Tongue (tissue), 2 donors: ENCODE data around the gene SERAC1. TPM values are rescaled to one million over a fixed set of nuclear protein-coding genes. Genes with fewer than 3 reads are reported as not detected.

Experiments used
- DNase-seq: peaks from one replicate; pipeline ENCODE4 v3.0.0-alpha.2; 2015
- total RNA-seq: library from RNA; depleted of rRNA; stranded (reverse); fragments of >200 nt; gene quantifications from one replicate; pipeline ENCODE4 v1.2.3, GENCODE V29; 2014

The SERAC1 gene
- total RNA-seq, 1 donor from 2014 or later, result 14.2 TPM

DNA sequence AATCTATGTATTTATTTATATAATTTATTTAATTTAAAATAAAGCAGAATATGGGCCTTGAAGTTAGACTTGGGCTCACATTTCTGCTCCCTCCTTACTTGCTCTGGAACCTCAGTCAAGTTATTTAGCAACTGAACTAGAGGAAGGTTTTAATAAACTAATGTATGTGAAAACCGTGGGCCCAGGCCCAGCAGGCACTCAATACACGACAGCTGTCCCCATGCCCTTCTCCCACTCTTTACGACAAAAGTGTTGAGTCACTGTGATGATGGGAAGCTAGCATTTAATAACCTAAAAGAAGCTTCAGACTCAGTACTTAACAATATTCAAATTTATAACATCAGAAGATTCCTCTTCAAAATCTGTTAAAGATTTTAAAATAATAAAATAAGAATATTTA, 46.7 kb downstream of the SERAC1 start:
- DNase-seq, result peak; percentile 13

GRCh38 chr6:158118886-158119285, 49.2 kb downstream of the SERAC1 start:
- DNase-seq, result no peak

GRCh38 chr6:158115508-158115907, 52.6 kb downstream of the SERAC1 start:
- no peak for DNase-seq

DNA sequence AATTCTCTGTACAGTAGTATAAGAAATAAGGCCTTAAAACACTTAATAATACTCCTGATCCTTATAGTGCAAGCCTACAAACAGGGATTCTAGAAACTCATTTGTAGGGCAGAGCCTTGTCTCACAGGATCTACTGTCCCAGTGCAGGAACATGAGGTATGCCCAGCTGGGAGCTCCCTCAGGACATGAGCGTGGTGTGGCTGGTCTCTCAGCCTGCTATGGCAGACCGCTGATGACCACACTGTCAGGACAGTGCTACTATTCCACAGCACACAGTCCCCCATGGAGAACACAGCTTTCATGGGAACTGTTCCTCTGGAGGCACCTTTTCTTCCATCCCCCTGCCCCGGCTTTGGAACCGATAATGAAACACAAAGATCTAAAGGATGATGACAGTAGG, 53.0 kb downstream of the SERAC1 start:
- DNase-seq, result no peak

DNA sequence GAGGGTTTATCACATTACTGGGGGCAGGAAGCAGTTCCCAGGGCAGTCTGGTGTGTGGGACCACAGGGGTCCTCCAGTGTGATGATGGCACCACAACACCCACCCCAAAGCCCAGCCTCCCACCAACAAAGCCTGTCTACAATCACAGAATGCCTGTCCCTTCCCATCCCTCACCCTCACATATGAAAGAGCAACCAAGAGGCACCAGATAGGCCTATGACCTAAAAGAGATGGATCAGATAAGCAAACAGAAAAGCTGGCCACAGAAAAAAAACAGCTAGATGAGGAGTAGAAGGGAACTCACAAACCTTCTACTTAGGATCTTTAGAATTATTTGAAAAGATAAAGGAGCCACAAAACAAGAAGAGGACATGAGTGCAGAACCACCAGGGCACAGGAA, 54.3 kb downstream of the SERAC1 start:
- no peak for DNase-seq

- DNase-seq, result no peak
These were observed 56.1 kb downstream of the SERAC1 start for GRCh38 chr6:158111987-158112386.

- no peak for DNase-seq
These were observed 57.1 kb downstream of the SERAC1 start for GRCh38 chr6:158110986-158111385.

- DNase-seq, result no peak
These were observed 58.3 kb downstream of the SERAC1 start for GRCh38 chr6:158109748-158110147.

DNA sequence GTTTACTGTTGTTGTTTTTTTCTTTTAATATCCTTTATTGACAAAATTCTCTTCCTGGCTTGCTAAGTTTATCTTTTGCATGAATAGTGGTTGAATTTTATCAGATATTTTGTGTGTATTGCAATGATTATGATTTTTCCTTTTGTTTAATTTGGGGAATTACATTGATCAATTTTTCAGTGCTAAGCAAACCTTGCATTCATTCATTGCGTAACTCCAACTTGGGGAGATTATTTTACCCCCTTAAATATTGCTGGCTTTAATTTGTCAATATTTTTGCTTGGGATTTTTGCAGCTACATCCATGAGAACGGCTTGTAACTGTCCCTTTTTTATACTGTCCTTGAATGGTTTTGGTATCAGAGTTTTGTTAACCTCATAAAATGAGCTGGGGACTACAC, 63.4 kb downstream of the SERAC1 start:
- no peak for DNase-seq

DNA sequence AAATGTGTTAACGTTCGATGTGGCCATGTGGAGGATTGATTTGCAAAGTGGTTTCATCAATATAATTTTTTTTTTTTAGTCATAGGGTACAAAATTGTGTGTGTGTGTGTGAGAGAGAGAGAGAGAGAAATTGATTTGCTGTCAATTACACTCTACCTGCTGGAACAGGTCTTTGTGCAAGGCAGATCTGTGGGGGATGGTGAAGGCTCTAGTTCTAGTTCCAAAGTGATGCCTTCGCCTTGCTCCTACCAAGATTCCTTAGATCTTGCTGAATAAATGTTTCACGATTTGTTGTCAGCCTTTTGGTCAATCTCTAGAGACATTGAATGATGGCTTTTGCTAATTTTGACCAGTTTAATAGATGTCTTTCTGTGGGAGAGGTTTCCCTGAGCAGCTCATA, 64.8 kb downstream of the SERAC1 start:
- no peak for DNase-seq

DNA sequence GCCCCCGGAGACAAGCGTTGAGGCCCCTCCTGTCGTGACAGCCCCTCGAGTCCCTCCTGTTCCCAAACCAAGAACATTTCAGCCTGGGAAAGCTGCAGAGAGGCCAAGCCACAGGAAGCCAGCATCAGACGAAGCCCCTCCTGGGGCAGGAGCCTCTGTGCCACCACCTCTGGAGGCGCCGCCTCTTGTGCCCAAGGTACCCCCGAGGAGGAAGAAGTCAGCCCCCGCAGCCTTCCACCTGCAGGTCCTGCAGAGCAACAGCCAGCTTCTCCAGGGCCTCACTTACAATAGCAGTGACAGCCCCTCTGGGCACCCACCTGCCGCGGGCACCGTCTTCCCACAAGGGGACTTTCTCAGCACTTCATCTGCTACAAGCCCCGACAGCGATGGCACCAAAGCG, 72.4 kb downstream of the SERAC1 start:
- DNase-seq, result no peak

- no peak for DNase-seq
These were observed 73.0 kb downstream of the SERAC1 start for GRCh38 chr6:158095031-158095430.

DNA sequence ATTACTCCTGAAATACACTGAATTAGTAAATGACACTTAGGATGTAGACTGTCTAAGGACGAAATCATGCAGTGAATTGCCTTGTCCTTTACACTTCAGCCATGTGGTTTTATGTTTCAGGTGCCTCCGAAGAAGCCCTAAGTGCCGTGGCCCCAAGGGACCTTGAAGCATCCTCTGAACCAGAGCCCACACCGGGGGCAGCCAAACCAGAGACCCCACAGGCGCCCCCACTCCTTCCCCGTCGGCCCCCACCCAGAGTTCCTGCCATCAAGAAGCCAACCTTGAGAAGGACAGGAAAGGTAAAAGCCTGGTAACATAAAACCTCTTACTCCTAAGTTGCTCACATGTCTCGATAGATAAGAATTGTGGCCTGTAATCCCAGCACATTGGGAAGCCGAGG, 75.3 kb downstream of the SERAC1 start:
- DNase-seq, result no peak

GRCh38 chr6:158087224-158087867, 80.7 kb downstream of the SERAC1 start:
- DNase-seq, result no peak

- DNase-seq, result peak; percentile 49
These were observed 81.4 kb downstream of the SERAC1 start for GRCh38 chr6:158086504-158087223.

- no peak for DNase-seq
These were observed 82.0 kb downstream of the SERAC1 start for GRCh38 chr6:158086054-158086503.

DNA sequence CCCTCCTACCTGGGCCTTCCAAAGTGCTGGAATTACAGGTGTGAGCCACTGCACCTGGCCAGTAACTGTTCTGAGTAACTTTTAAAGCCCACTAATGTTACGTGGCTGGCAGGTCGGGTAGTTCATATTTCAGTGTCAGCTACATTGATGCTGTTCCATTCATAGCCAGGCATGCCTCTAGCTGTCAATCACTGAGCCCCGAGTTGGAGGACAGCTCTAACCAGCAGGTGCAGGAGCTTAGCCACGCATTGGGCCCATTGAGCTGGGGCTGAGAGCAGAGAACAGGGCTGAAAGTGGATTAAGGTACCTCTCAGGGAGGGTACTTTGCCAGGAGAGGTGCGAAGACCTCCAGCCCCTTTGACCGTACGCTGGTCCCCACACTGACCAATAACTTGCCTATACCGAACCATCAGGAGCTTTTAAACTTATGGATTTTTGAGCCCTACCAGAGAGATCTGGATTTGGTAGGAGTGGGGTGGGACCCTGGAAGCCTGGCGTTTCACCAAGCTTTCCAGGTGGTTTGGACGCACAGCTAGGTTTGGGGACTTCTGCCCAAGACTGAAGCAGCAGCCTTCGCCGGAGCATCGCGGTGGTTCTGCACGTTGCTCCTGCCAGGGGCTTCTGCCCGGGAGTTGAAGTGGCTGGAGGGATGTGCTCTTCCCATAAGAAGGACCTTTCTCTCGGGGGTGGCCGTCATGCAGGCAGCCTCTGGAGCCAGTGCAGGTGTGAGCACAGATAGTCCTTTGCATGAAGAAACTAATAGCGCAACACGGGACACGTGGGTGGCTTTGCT, 82.6 kb downstream of the SERAC1 start:
- DNase-seq, result peak; percentile 22

DNA sequence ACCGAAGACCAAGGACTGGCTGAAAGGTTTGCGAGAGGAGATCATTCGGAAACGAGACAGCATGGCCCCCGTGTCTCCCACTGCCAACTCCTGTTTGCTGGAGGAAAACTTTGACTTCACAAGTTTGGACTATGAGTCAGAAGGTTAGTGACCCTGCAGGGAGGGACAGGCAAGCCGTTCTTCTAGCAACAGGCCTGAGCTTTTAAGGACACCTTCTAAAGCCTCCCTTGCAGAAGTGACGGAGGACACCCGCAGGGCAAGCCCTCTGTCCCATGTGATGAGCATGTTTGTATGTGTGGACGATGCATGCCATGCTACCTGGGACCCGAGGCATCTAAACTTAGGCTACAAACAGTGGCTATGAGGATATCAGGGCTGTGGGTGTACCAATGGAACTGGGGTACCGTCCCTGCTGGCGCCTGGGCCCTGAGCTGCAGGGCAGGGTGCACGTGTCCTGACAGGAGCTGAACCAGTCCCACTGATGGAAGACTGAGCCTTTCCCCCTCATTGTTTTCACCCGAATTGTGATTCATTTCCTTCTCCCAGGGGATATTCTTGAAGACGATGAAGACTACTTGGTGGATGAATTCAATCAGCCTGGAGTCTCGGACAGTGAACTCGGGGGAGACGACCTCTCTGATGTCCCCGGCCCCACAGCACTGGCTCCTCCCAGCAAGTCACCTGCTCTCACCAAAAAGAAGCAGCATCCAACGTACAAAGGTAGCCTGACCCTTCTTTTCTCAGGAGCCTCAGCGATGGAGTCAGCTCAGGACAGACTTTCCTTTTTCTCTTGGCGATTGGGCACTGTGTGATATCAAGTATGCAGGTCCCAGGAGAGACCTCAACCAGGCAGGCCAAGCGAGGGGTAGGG, 84.4 kb downstream of the SERAC1 start:
- DNase-seq, result no peak

GRCh38 chr6:158081657-158081935, 86.5 kb downstream of the SERAC1 start:
- DNase-seq, result no peak

DNA sequence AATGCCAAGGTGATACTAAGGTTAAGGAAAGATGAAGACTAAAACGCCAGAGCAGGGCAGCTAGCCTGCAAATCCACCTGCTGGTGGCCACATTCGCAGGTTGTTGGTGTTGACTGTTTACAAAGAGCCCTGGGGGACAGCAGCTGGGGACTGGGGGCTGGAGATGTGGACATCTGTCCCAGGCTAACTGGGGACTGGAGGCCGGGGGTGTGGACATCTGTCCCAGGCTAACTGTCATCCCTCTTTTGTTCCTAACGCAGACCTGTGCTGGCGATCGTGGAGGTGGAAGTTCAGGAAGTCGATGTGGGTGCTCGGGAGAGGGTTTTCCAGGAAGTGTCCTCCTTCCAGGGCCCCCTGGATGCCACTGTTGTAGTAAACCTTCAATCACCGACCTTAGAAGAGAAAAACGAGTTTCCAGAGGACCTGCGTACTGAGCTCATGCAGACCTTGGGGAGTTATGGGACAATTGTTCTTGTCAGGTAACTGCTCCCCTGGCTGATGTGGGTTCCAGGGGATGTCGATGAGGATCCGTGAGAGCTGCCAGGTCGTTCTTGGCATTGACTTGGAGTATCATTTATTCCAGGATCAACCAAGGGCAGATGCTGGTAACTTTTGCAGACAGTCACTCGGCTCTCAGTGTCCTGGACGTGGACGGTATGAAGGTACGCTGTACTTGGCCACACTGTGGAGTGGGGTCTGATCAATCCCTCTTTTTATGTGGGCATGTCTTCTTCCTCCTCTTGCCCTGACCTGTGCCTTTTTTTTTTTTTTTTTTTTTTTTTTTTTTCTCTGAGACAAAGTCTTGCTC, 87.0 kb downstream of the SERAC1 start:
- no peak for DNase-seq

DNA sequence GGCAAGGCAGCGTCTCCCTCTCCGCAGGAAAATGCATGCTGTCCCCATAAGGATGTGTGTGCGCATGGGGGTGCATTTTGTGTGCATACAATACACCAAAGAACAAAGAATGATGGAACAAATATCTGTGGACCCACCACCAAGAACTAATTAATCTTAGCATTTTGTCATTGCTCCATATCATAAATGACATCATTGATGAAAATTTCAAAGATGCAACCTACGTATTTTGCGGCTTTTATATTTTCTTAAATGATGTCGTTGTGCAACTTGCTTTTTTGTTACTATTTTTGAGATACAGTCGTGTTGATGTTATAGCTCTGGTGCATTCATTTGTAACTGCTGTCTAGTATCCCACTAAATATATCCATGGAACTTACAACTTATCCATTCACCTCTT, 89.7 kb downstream of the SERAC1 start:
- no peak for DNase-seq

DNA sequence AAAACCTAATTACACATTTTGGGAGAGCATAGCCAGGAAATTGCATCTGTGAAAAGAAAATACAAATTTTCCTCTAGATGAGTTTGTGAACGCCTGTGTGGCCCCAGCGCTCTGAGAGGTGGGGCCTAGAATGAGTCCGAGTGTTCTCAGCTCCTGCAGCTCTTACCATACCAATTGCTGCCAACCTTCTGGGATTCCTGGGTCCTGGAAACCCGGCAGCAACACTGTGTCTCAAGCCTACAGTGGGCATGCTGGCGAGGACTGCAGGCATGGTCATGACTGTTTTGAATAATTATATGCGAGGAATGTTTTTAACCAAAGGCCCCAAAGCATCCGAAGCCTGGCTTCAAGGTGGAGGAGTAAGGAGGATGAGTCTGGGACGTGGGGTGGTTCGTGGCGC, 90.4 kb downstream of the SERAC1 start:
- DNase-seq, result no peak
